Lower leg skin (tissue), 3 donors: Measurements from ENCODE around the gene SLC5A9.

Source experiments
- CTCF ChIP-seq, 3 donors: fragments of 450-650 bp; IDR thresholded peaks; one replicate each; pipeline ENCODE4 v1.5.1; 2016; ENCODE audit warnings: antibody characterized with exemption in 3 of 3, mild to moderate bottlenecking in 3 of 3, moderate library complexity in 2 of 3
- POLR2A ChIP-seq, 2 donors: fragments of 450-650 bp; IDR thresholded peaks; one replicate each; pipeline ENCODE4 v1.6.1; 2016 to 2017; ENCODE audit warnings: antibody characterized with exemption in 2 of 2, mild to moderate bottlenecking in 1 of 2, moderate library complexity in 1 of 2

- TF ChIP-seq CTCF (IDR thresholded peaks at IDR 0.05) (no peak), POLR2A (IDR thresholded peaks at IDR 0.05) (no peak)
Measured at GRCh38 chr1:48230236-48230635, 7.7 kb downstream of the SLC5A9 start.
